Right cardiac atrium (tissue), 5 donors: Measurements from ENCODE around the gene MAN2A2. TPM values are rescaled to one million over a fixed set of nuclear protein-coding genes. Genes with fewer than 3 reads are reported as not detected.

Experiments used
- ATAC-seq, 2 donors: fragments of 200-7000 bp; cut with Tn5 transposase; one replicate each; pipeline versions ENCODE4 v1.8.0 to v1.9.1; 2020; ENCODE audit warnings: moderate library complexity in 2 of 2, mild to moderate bottlenecking in 1 of 2
- DNase-seq, 3 donors: peaks; one replicate each; pipeline ENCODE4 v3.0.0-alpha.2; 2020
- H3K27ac ChIP-seq: one replicate; pipeline ENCODE4 v1.5.1; 2013; ENCODE audit warnings: mild to moderate bottlenecking, low read length, control low read depth, moderate library complexity
- H3K27me3 ChIP-seq: one replicate; pipeline ENCODE4 v1.6.1; 2013; ENCODE audit not compliant: control insufficient read depth, insufficient read depth
- H3K4me1 ChIP-seq: one replicate; pipeline ENCODE4 v1.6.1; 2013; ENCODE audit warnings: low read length; ENCODE audit not compliant: control insufficient read depth, insufficient read depth
- H3K4me3 ChIP-seq: one replicate; pipeline ENCODE4 v1.5.1; 2013; ENCODE audit warnings: low read length, control low read depth
- H3K9me3 ChIP-seq: one replicate; pipeline ENCODE4 v1.6.1; 2013; ENCODE audit warnings: low read length; ENCODE audit not compliant: control insufficient read depth
- WGBS: extraction: QIAGEN DNeasy Blood & Tissue Kit; methylation state at CpG from one replicate; pipeline ENCODE4 v1.1.7; 2013; 5-methylcytosine and 5-hydroxymethylcytosine counted together
- intact Hi-C, 4 donors: fragments of 100-400 bp; cut with DNase I; formaldehyde crosslinking; loops; one replicate each; pipeline versions ENCODE4 v1.11.0 to v1.14.0; 2022 to 2023
- polyA plus RNA-seq: library from polyadenylated mRNA; stranded (reverse); fragments of 200-250 nt; gene quantifications from one replicate; pipeline ENCODE4 v1.2.3, GENCODE V29; 2013
- total RNA-seq, 4 donors: library from RNA; stranded (reverse); fragmentation: NEBNext Ultra II Directional; extraction: Animal tissue kit (Norgen Biotek cat#: 25700); gene quantifications; one replicate each; pipeline ENCODE4 v1.2.1, GENCODE V29; 2021
- donor health status: healthy with polysubstance abuse.
- donor health status: DM: no; HTN: yes; CAD: no.
- donor health status: DM: no; HTN: no; CAD: no.
- donor health status: DM: no; HTN: yes; CAD: no; lungs with severe emphysema.
- donor health status: DM: yes; HTN: yes; CAD: no.

MAN2A2 gene
- total and polyA plus RNA-seq, 5 donors, result 41.6 to 118 (median 80.3) TPM

DNA sequence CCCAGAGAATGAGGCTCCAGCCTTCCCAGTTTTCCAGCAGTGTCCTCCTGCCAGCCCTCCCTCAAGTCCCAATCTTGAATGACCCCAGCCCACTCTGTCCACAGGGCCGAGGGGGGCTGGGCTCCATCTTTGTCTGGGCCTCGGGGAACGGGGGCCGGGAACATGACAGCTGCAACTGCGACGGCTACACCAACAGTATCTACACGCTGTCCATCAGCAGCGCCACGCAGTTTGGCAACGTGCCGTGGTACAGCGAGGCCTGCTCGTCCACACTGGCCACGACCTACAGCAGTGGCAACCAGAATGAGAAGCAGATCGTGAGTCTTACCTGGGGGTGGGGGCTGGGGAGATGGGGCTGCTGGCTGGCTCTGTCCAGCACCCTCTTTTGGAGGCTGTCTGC lies 24.4 kb upstream of the MAN2A2 start:
- intact Hi-C loops, result no loop called here

DNA sequence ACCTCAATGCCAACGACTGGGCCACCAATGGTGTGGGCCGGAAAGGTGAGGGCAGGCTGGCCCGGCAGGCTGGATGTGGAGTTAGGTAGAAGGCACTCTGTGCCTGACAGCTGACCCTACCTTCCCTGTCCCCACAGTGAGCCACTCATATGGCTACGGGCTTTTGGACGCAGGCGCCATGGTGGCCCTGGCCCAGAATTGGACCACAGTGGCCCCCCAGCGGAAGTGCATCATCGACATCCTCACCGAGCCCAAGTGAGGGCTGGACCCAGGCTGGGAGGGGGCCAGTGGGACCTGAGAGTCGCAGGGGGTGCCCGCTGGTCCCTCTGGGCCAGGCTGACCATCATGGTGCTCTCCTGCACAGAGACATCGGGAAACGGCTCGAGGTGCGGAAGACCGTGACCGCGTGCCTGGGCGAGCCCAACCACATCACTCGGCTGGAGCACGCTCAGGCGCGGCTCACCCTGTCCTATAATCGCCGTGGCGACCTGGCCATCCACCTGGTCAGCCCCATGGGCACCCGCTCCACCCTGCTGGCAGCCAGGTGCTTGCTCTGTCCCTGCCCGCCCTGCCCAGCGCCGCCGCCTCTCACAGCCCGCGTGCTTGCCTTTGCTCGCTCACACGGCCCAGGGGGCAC lies 23.3 kb upstream of the MAN2A2 start:
- 94% methylated on average over 35 of the region's 35 CpGs for WGBS
- DNase-seq (peak in 2 of 3 donors; percentile 44 to 58), ATAC-seq (no peak)
- H3K27ac ChIP-seq, result no peak overlapping the region
- no peaks in the 10 kb centered on the region for H3K9me3 ChIP-seq
- intact Hi-C loops, result loop anchor here in 1 of 4 donors (10.0 kb wide), 1 partner anchor 165 kb away; the partner anchor contains the start of gene BLM
- H3K27me3 ChIP-seq, result no peaks in the 10 kb centered on the region
- H3K4me3 ChIP-seq, result no peak overlapping the region
- peaks cover 4% of the 10 kb centered on the region for H3K4me1 ChIP-seq

More for the DNA sequence above, 24.4 kb upstream of the MAN2A2 start:
- WGBS, result 95% methylated on average over 15 of the region's 15 CpGs
- DNase-seq (peak in 1 of 3 donors; percentile 46), ATAC-seq (no peak)
- Histone ChIP-seq H3K27me3 (no peaks in the 10 kb centered on the region), H3K9me3 (no peaks in the 10 kb centered on the region), H3K4me1 (peaks cover 7% of the 10 kb centered on the region), H3K27ac (no peak overlapping the region), H3K4me3 (no peak overlapping the region)

DNA sequence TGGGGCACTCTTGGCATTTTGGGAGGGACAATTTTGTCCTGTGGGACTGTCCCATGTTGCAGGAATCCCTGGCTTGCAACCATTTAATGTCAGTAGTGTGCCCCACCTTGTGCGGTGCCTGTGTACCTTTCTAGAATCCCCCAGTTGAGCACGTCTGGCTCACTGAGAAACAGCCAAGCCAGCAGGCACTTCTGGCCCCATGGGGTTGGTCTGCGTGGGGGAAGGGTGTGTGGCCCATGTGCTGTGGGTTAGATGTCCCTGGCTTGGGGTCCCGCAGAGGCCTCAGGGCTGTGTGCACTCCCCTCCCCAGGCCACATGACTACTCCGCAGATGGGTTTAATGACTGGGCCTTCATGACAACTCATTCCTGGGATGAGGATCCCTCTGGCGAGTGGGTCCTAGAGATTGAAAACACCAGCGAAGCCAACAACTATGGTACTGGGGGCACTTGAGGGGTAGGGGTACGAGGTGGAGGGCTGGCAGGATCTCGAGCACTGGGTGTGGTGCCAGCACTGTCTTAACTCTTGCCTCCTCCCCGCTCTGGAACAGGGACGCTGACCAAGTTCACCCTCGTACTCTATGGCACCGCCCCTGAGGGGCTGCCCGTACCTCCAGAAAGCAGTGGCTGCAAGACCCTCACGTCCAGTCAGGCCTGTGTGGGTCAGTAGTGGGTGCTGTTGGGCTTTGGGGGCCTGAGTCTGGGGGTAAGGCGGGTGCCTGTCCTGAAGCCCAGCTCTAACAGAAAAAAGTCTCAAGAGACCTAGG lies 22.5 kb upstream of the MAN2A2 start:
- Histone ChIP-seq H3K27me3 (no peaks in the 10 kb centered on the region), H3K27ac (no peak overlapping the region), H3K9me3 (no peaks in the 10 kb centered on the region), H3K4me3 (no peak overlapping the region), H3K4me1 (peaks cover 4% of the 10 kb centered on the region)
- 84% methylated on average over 16 of the region's 16 CpGs for WGBS
- ATAC-seq (no peak), DNase-seq (peak in 2 of 3 donors; percentile 42 to 57)
- intact Hi-C loops, result loop anchor here in 1 of 4 donors (10.0 kb wide), 1 partner anchor 166 kb away; the partner anchor contains the start of gene BLM

DNA sequence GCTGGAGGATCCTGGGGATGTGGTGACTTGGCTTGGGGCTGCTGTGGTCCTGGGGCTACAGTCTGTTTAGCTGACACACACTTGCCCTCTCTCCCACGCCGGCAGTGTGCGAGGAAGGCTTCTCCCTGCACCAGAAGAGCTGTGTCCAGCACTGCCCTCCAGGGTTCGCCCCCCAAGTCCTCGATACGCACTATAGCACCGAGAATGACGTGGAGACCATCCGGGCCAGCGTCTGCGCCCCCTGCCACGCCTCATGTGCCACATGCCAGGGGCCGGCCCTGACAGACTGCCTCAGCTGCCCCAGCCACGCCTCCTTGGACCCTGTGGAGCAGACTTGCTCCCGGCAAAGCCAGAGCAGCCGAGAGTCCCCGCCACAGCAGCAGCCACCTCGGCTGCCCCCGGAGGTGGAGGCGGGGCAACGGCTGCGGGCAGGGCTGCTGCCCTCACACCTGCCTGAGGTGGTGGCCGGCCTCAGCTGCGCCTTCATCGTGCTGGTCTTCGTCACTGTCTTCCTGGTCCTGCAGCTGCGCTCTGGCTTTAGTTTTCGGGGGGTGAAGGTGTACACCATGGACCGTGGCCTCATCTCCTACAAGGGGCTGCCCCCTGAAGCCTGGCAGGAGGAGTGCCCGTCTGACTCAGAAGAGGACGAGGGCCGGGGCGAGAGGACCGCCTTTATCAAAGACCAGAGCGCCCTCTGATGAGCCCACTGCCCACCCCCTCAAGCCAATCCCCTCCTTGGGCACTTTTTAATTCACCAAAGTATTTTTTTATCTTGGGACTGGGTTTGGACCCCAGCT lies 21.7 kb upstream of the MAN2A2 start:
- Histone ChIP-seq H3K9me3 (no peaks in the 10 kb centered on the region), H3K27ac (no peak overlapping the region), H3K4me3 (no peak overlapping the region), H3K27me3 (no peaks in the 10 kb centered on the region), H3K4me1 (peaks cover 4% of the 10 kb centered on the region)
- intact Hi-C loops, result loop anchor here in 1 of 4 donors (10.0 kb wide), 1 partner anchor 167 kb away; the partner anchor contains the start of gene BLM
- 84% methylated on average over 35 of the region's 35 CpGs for whole genome bisulfite sequencing
- DNase-seq, result peak in 2 of 3 donors; percentile 57 to 64
- no peak for ATAC-seq

GRCh38 chr15:90881978-90882721 lies 21.0 kb upstream of the MAN2A2 start:
- Histone ChIP-seq H3K27me3 (no peaks in the 10 kb centered on the region), H3K4me1 (peaks cover 4% of the 10 kb centered on the region), H3K4me3 (no peak overlapping the region), H3K27ac (no peak overlapping the region), H3K9me3 (no peaks in the 10 kb centered on the region)
- ATAC-seq, result no peak
- intact Hi-C loops, result loop anchor here in 1 of 4 donors (10.0 kb wide), 1 partner anchor 167 kb away; the partner anchor contains the start of gene BLM
- WGBS, result 82% methylated on average over 19 of the region's 19 CpGs
- DNase-seq, result peak; percentile 23 to 68 (median 65)

DNA sequence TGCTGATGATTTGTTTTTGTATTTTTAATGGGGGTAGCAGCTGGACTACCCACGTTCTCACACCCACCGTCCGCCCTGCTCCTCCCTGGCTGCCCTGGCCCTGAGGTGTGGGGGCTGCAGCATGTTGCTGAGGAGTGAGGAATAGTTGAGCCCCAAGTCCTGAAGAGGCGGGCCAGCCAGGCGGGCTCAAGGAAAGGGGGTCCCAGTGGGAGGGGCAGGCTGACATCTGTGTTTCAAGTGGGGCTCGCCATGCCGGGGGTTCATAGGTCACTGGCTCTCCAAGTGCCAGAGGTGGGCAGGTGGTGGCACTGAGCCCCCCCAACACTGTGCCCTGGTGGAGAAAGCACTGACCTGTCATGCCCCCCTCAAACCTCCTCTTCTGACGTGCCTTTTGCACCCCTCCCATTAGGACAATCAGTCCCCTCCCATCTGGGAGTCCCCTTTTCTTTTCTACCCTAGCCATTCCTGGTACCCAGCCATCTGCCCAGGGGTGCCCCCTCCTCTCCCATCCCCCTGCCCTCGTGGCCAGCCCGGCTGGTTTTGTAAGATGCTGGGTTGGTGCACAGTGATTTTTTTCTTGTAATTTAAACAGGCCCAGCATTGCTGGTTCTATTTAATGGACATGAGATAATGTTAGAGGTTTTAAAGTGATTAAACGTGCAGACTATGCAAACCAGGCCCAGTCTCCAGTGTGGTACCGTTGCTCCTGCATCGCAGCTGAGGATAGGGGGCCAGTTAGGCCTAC lies 20.1 kb upstream of the MAN2A2 start:
- H3K4me1 ChIP-seq, result peaks cover 4% of the 10 kb centered on the region
- 64% methylated on average over 13 of the region's 13 CpGs for WGBS
- no peaks in the 10 kb centered on the region for H3K27me3 ChIP-seq
- intact Hi-C loops, result loop anchor here in 1 of 4 donors (10.0 kb wide), 1 partner anchor 168 kb away; the partner anchor contains the start of gene BLM
- peak overlapping the region; percentile 92 for H3K27ac ChIP-seq
- H3K9me3 ChIP-seq, result no peaks in the 10 kb centered on the region
- peak in 1 of 3 donors; percentile 64 for DNase-seq
- no peak overlapping the region for H3K4me3 ChIP-seq
- ATAC-seq, result no peak

DNA sequence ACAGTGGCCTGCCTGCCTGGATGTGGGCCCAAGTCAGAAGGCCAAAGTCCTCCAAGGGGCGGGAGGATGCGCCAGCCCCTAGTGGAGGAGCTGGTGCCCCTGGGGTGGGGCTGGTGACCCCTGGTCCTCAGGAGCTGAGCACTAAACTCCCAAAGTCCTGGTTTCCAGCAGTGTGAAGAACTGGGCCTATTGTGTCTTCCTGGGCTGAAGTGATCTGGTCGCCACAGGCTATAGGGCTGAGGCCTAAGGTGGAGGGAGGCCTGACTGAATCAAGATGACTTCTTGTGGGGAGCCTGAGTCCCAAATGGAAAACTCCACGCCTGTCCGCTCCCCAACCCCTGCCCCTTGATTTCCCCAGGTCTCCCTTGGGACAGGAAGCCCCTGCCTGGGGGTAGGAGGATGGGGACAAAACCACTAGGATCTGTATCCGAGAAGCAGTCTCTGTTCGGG lies 19.6 kb upstream of the MAN2A2 start:
- intact Hi-C loops, result loop anchor here in 1 of 4 donors (10.0 kb wide), 1 partner anchor 169 kb away; the partner anchor contains the start of gene BLM
- 38% methylated on average over 7 of the region's 7 CpGs for WGBS
- ATAC-seq (peak in 1 of 2 donors; percentile 2), DNase-seq (peak in 2 of 3 donors; percentile 13 to 71)
- no peaks in the 10 kb centered on the region for H3K9me3 ChIP-seq
- peaks cover 4% of the 10 kb centered on the region for H3K4me1 ChIP-seq
- H3K4me3 ChIP-seq, result peak overlapping the region; percentile 66
- H3K27me3 ChIP-seq, result no peaks in the 10 kb centered on the region
- H3K27ac ChIP-seq, result peak overlapping the region; percentile 92

- ATAC-seq, result peak; percentile 82 to 85
- intact Hi-C loops, result loop anchor here in 1 of 4 donors (2.0 to 10.0 kb wide), 2 partner anchors 169 to 233 kb away; partner anchors contain the start of gene BLM
- peaks cover 4% of the 10 kb centered on the region for H3K4me1 ChIP-seq
- H3K27me3 ChIP-seq, result no peaks in the 10 kb centered on the region
- 4% methylated on average over 58 of the region's 58 CpGs for WGBS
- no peaks in the 10 kb centered on the region for H3K9me3 ChIP-seq
- peak; percentile 82 to 94 (median 92) for DNase-seq
- peak within 1 kb of the TSS; percentile 92 for H3K27ac ChIP-seq
- peak within 1 kb of the TSS; percentile 66 for H3K4me3 ChIP-seq
Observed at GRCh38 chr15:90883976-90884718, 19.0 kb upstream of the MAN2A2 start, which contains the start of gene FES. Gene FES (plus strand): TSS chr15:90884504. CDS start chr15:90885046, 542 bp downstream.
